ENCODE results near the gene ANO1. TPM values are rescaled to one million over a fixed set of nuclear protein-coding genes. Genes with fewer than 3 reads are reported as not detected.

ANO1 gene
- 10.4 and 17.8 TPM in 2 replicates for total RNA-seq (2022)
- Bru-seq, nascent RNA, result percentile 34 among the genes with signal in this experiment
- BruChase-seq, experiment 1, labeled RNA remaining after a 6-hour chase, result percentile 36 among the genes with signal in this experiment
- percentile 33 among the genes with signal in this experiment for BruChase-seq, experiment 2, labeled RNA remaining after a 2-hour chase
- long read RNA-seq, partial matches to known transcripts, result 4 of 5 reads
- long read RNA-seq, other reads (novel, unspliced or antisense), result 1 of 5 reads

- Mint-ChIP-seq H3K9me3 (ENCODE audit: low read depth, unreplicated experiment) (no peaks in the 10 kb centered on the region), H3K27ac (ENCODE audit: unreplicated experiment) (no peak within 1 kb of the TSS), H3K27me3 (ENCODE audit: unreplicated experiment) (peaks cover 15% of the 10 kb centered on the region), H3K4me3 (ENCODE audit: low read depth, unreplicated experiment) (peak within 1 kb of the TSS; percentile 57), H3K36me3 (ENCODE audit: insufficient read depth, unreplicated experiment) (no peaks in the 10 kb centered on the region), H3K4me1 (ENCODE audit: low read depth, unreplicated experiment) (peaks cover 19% of the 10 kb centered on the region)
- intact Hi-C loops (cut with micrococcal nuclease; ENCODE audit: unreplicated experiment), result no loop called here
- CTCF ChIA-PET, result interaction anchor here (1.0 kb wide), 1 partner anchor 80 kb away, joined by 5 read pairs; no protein-coding TSS in a partner anchor
- DNase-seq, result peak; percentile 33
- no peak for TF ChIP-seq CTCF (IDR thresholded peaks at IDR 0.05; ENCODE audit: unreplicated experiment)
- no TSS peak for BruUV-seq (replicated peaks)
These were observed at the start of gene ANO1 for GRCh38 chr11:70078095-70078780. ANO1 (plus strand) TSS chr11:70078317; CDS start chr11:70078607, 290 bp downstream.

GRCh38 chr11:70029115-70029860 lies 48.8 kb upstream of the ANO1 start:
- H3K27ac Mint-ChIP-seq (ENCODE audit: unreplicated experiment), result no peak overlapping the region
- DNase-seq, result no peak
- peaks cover 2% of the 10 kb centered on the region for H3K4me1 Mint-ChIP-seq (ENCODE audit: low read depth, unreplicated experiment)
- CTCF ChIA-PET, result interaction anchor here (0.5 kb wide), 1 partner anchor 59 kb away, joined by 3 read pairs; no protein-coding TSS in a partner anchor
- no peak overlapping the region for H3K4me3 Mint-ChIP-seq (ENCODE audit: low read depth, unreplicated experiment)
- BruUV-seq (replicated peaks), result no TSS peak
- H3K27me3 Mint-ChIP-seq (ENCODE audit: unreplicated experiment), result peaks cover 23% of the 10 kb centered on the region
- intact Hi-C loops (cut with micrococcal nuclease; ENCODE audit: unreplicated experiment), result no loop called here
- no peaks in the 10 kb centered on the region for H3K36me3 Mint-ChIP-seq (ENCODE audit: insufficient read depth, unreplicated experiment)
- TF ChIP-seq CTCF (IDR thresholded peaks at IDR 0.05; ENCODE audit: unreplicated experiment), result no peak
- H3K9me3 Mint-ChIP-seq (ENCODE audit: low read depth, unreplicated experiment), result no peaks in the 10 kb centered on the region

- BruUV-seq (replicated peaks), result no TSS peak
- CTCF ChIA-PET, result no interaction called here
- intact Hi-C loops (cut with micrococcal nuclease; ENCODE audit: unreplicated experiment), result no loop called here
- H3K4me1 Mint-ChIP-seq (ENCODE audit: low read depth, unreplicated experiment), result peaks cover 9% of the 10 kb centered on the region
- no peak for TF ChIP-seq CTCF (IDR thresholded peaks at IDR 0.05; ENCODE audit: unreplicated experiment)
- no peaks in the 10 kb centered on the region for H3K9me3 Mint-ChIP-seq (ENCODE audit: low read depth, unreplicated experiment)
- no peak overlapping the region for H3K27ac Mint-ChIP-seq (ENCODE audit: unreplicated experiment)
- DNase-seq, result no peak
- no peak overlapping the region for H3K4me3 Mint-ChIP-seq (ENCODE audit: low read depth, unreplicated experiment)
- peaks cover 23% of the 10 kb centered on the region for H3K27me3 Mint-ChIP-seq (ENCODE audit: unreplicated experiment)
- no peaks in the 10 kb centered on the region for H3K36me3 Mint-ChIP-seq (ENCODE audit: insufficient read depth, unreplicated experiment)
These were observed 48.2 kb upstream of the ANO1 start for GRCh38 chr11:70029861-70030380.

DNA sequence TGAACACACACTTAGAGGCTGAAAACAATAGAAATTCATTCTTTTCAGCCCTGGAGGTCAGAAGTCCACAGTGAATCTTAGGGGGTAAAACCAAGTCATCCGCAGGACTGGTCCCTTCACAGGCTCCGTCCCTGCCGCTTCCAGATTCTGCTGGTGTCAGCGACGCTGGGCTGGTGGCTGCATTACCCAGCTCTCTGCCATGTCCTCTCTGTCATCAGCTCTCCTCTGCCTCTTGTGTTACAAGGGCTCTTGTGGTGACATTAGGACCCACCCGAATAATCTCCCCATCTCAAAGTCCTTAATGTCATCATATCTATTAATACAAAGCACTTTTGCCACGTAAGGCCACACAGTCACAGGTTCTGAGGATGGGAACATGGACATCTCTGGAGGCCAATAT lies 47.7 kb upstream of the ANO1 start:
- no peak overlapping the region for H3K27ac Mint-ChIP-seq (ENCODE audit: unreplicated experiment)
- no TSS peak for BruUV-seq (replicated peaks)
- no peak for TF ChIP-seq CTCF (IDR thresholded peaks at IDR 0.05; ENCODE audit: unreplicated experiment)
- peaks cover 10% of the 10 kb centered on the region for H3K4me1 Mint-ChIP-seq (ENCODE audit: low read depth, unreplicated experiment)
- no peaks in the 10 kb centered on the region for H3K36me3 Mint-ChIP-seq (ENCODE audit: insufficient read depth, unreplicated experiment)
- no peak for DNase-seq
- intact Hi-C loops (cut with micrococcal nuclease; ENCODE audit: unreplicated experiment), result no loop called here
- no peaks in the 10 kb centered on the region for H3K9me3 Mint-ChIP-seq (ENCODE audit: low read depth, unreplicated experiment)
- CTCF ChIA-PET, result no interaction called here
- H3K27me3 Mint-ChIP-seq (ENCODE audit: unreplicated experiment), result peaks cover 23% of the 10 kb centered on the region
- H3K4me3 Mint-ChIP-seq (ENCODE audit: low read depth, unreplicated experiment), result no peak overlapping the region
